Cardiac atrium fibroblast (primary cell): ENCODE measurements around the gene TEX11. TPM values are rescaled to one million over a fixed set of nuclear protein-coding genes. Genes with fewer than 3 reads are reported as not detected.

Experiments
- total RNA-seq: library from RNA; depleted of rRNA; stranded (reverse); fragments of >200 nt; gene quantifications from 2 replicates; pipeline ENCODE4 v1.2.3, GENCODE V29; 2015

TEX11 gene
- total RNA-seq = not detected in 2 replicates

GRCh38 chrX:70908541-70908940 is at the start of gene TEX11:
TEX11 (minus strand) TSS chrX:70908711; CDS start chrX:70907789, 922 bp downstream.

Other genes with a start within 250 kb of the TEX11 start
- gene SLC7A3, start 22.4 kb upstream of the TEX11 start, total RNA-seq = not detected in 2 replicates
- 63.3 and 69.7 TPM in 2 replicates for gene SNX12, start 159.6 kb upstream of the TEX11 start, total RNA-seq
- gene FOXO4, start 187.1 kb upstream of the TEX11 start, total RNA-seq = 2.7 and 4.7 TPM in 2 replicates
- gene CXorf65, start 198.0 kb upstream of the TEX11 start, total RNA-seq = not detected in 2 replicates
- not detected in 2 replicates for gene IL2RG, start 202.9 kb upstream of the TEX11 start, total RNA-seq
- 13.0 and 22.8 TPM in 2 replicates for gene MED12, start 209.9 kb upstream of the TEX11 start, total RNA-seq
- 0.16 TPM in 1 of 2 replicates, not detected in the other for gene NLGN3, start 236.1 kb upstream of the TEX11 start, total RNA-seq